Mucosa of stomach (tissue), 1 donor: ENCODE data around the gene IL17RB.
A peak's percentile ranks its signal among the peaks of the same experiment; 100 is the strongest.

Source experiments
- H3K27me3 ChIP-seq: one replicate; pipeline ENCODE4 v1.7.0; 2013; ENCODE audit warnings: mild to moderate bottlenecking, low read length; ENCODE audit not compliant: control insufficient read depth, insufficient read depth
- H3K36me3 ChIP-seq: one replicate; pipeline ENCODE4 v1.7.0; 2013; ENCODE audit warnings: low read length; ENCODE audit not compliant: control insufficient read depth, insufficient read depth
- H3K4me1 ChIP-seq: one replicate; pipeline ENCODE4 v1.7.0; 2013; ENCODE audit warnings: mild to moderate bottlenecking, low read length; ENCODE audit not compliant: control insufficient read depth, insufficient read depth
- H3K4me3 ChIP-seq: one replicate; pipeline ENCODE4 v1.7.0; 2013; ENCODE audit warnings: low read length
- H3K9ac ChIP-seq: one replicate; pipeline ENCODE4 v1.7.0; 2013; ENCODE audit warnings: mild to moderate bottlenecking, low read length, moderate library complexity
- H3K9me3 ChIP-seq: one replicate; pipeline ENCODE4 v1.7.0; 2013; ENCODE audit warnings: mild to moderate bottlenecking, low read length, moderate library complexity; ENCODE audit not compliant: control insufficient read depth
- donor health status: Pancreatic carcinoma.

The IL17RB gene

GRCh38 chr3:53841296-53841695, 5.1 kb upstream of the IL17RB start:
- Histone ChIP-seq H3K9me3 (no peaks in the 10 kb centered on the region), H3K4me3 (no peak overlapping the region), H3K36me3 (no peaks in the 10 kb centered on the region), H3K4me1 (peaks cover 44% of the 10 kb centered on the region), H3K27me3 (no peaks in the 10 kb centered on the region), H3K9ac (peak overlapping the region; percentile 23)

GRCh38 chr3:53842436-53843194, 3.8 kb upstream of the IL17RB start:
- Histone ChIP-seq H3K4me3 (no peak overlapping the region), H3K9ac (no peak overlapping the region), H3K9me3 (no peaks in the 10 kb centered on the region), H3K27me3 (peaks cover 6% of the 10 kb centered on the region), H3K36me3 (no peaks in the 10 kb centered on the region), H3K4me1 (peaks cover 52% of the 10 kb centered on the region)

GRCh38 chr3:53843195-53844177, 2.9 kb upstream of the IL17RB start:
- H3K4me3 ChIP-seq, result peak overlapping the region; percentile 61
- H3K9me3 ChIP-seq, result no peaks in the 10 kb centered on the region
- peaks cover 6% of the 10 kb centered on the region for H3K27me3 ChIP-seq
- peak overlapping the region; percentile 91 for H3K9ac ChIP-seq
- no peaks in the 10 kb centered on the region for H3K36me3 ChIP-seq
- H3K4me1 ChIP-seq, result peaks cover 52% of the 10 kb centered on the region

- peaks cover 6% of the 10 kb centered on the region for H3K27me3 ChIP-seq
- no peaks in the 10 kb centered on the region for H3K36me3 ChIP-seq
- H3K9ac ChIP-seq, result peak overlapping the region; percentile 91
- H3K4me1 ChIP-seq, result peaks cover 52% of the 10 kb centered on the region
- peak overlapping the region; percentile 61 for H3K4me3 ChIP-seq
- no peaks in the 10 kb centered on the region for H3K9me3 ChIP-seq
Measured at GRCh38 chr3:53844262-53845102, 1.9 kb upstream of the IL17RB start.

GRCh38 chr3:53845103-53845880, 1.1 kb upstream of the IL17RB start:
- Histone ChIP-seq H3K9ac (peak overlapping the region; percentile 91), H3K4me3 (peak overlapping the region; percentile 61), H3K9me3 (no peaks in the 10 kb centered on the region), H3K4me1 (peaks cover 52% of the 10 kb centered on the region), H3K27me3 (peaks cover 6% of the 10 kb centered on the region), H3K36me3 (no peaks in the 10 kb centered on the region)

GRCh38 chr3:53845881-53846133, 561 bp upstream of the IL17RB start:
- Histone ChIP-seq H3K4me3 (peak overlapping the region; percentile 61), H3K9ac (peak overlapping the region; percentile 91), H3K27me3 (peaks cover 6% of the 10 kb centered on the region), H3K36me3 (no peaks in the 10 kb centered on the region), H3K4me1 (peaks cover 52% of the 10 kb centered on the region), H3K9me3 (no peaks in the 10 kb centered on the region)

GRCh38 chr3:53846851-53847155, 435 bp downstream of the IL17RB start:
- Histone ChIP-seq H3K4me3 (peak overlapping the region; percentile 61), H3K4me1 (peaks cover 42% of the 10 kb centered on the region), H3K27me3 (peaks cover 6% of the 10 kb centered on the region), H3K9ac (no peak overlapping the region), H3K9me3 (no peaks in the 10 kb centered on the region), H3K36me3 (no peaks in the 10 kb centered on the region)

- H3K9me3 ChIP-seq, result no peaks in the 10 kb centered on the region
- H3K36me3 ChIP-seq, result no peaks in the 10 kb centered on the region
- no peak overlapping the region for H3K9ac ChIP-seq
- peaks cover 6% of the 10 kb centered on the region for H3K27me3 ChIP-seq
- H3K4me3 ChIP-seq, result no peak overlapping the region
- H3K4me1 ChIP-seq, result peaks cover 15% of the 10 kb centered on the region
Measured at GRCh38 chr3:53849916-53850315, 3.5 kb downstream of the IL17RB start.

- no peak overlapping the region for H3K9ac ChIP-seq
- H3K9me3 ChIP-seq, result no peaks in the 10 kb centered on the region
- no peak overlapping the region for H3K4me3 ChIP-seq
- no peaks in the 10 kb centered on the region for H3K36me3 ChIP-seq
- H3K4me1 ChIP-seq, result peaks cover 8% of the 10 kb centered on the region
- H3K27me3 ChIP-seq, result peaks cover 6% of the 10 kb centered on the region
Measured at GRCh38 chr3:53850895-53851294, 4.5 kb downstream of the IL17RB start.

GRCh38 chr3:53856964-53857363, 10.6 kb downstream of the IL17RB start:
- Histone ChIP-seq H3K4me3 (no peak overlapping the region), H3K36me3 (peaks cover 5% of the 10 kb centered on the region), H3K9me3 (no peaks in the 10 kb centered on the region), H3K4me1 (no peaks in the 10 kb centered on the region), H3K27me3 (no peaks in the 10 kb centered on the region), H3K9ac (no peak overlapping the region)

- Histone ChIP-seq H3K4me3 (no peak overlapping the region), H3K4me1 (no peaks in the 10 kb centered on the region), H3K9me3 (no peaks in the 10 kb centered on the region), H3K36me3 (peaks cover 5% of the 10 kb centered on the region), H3K27me3 (no peaks in the 10 kb centered on the region), H3K9ac (no peak overlapping the region)
Measured at GRCh38 chr3:53858096-53858741, 11.9 kb downstream of the IL17RB start.
